T-helper 1 cell treated with Interleukin-12 subunit alpha and Interleukin-12 subunit beta and Interleukin-4 antibody, amounts not matched to agents 30 μg/mL and 1 μg/mL, for 36 hours (primary cell): ENCODE data around the gene INO80D.
"Not testable (repeated sequence)": the region's sequence is repeated elsewhere in the genome, so short reads cannot be mapped to it uniquely, and the experiment has no call there.

Source experiments
- H3K27ac Mint-ChIP-seq: one replicate; pipeline ENCODE4 v1.8.0; 2021; ENCODE audit warnings: mild to moderate bottlenecking, mixed read lengths
- H3K27me3 Mint-ChIP-seq: one replicate; pipeline ENCODE4 v1.8.0; 2021; ENCODE audit warnings: low read depth, mixed read lengths
- H3K36me3 Mint-ChIP-seq: one replicate; pipeline ENCODE4 v1.8.0; 2021; ENCODE audit warnings: low read depth, mixed read lengths
- H3K4me1 Mint-ChIP-seq: one replicate; pipeline ENCODE4 v1.8.0; 2021; ENCODE audit warnings: low read depth, mixed read lengths
- H3K4me3 Mint-ChIP-seq: one replicate; pipeline ENCODE4 v1.8.0; 2021; ENCODE audit warnings: mild to moderate bottlenecking, moderate library complexity, mixed read lengths
- H3K9me3 Mint-ChIP-seq: one replicate; pipeline ENCODE4 v1.8.0; 2021; ENCODE audit warnings: mixed read lengths

The INO80D gene

GRCh38 chr2:206028101-206028500 lies 57.9 kb downstream of the INO80D start:
- Mint-ChIP-seq H3K36me3 (peaks cover 40% of the 10 kb centered on the region), H3K4me1 (peaks cover 17% of the 10 kb centered on the region), H3K9me3 (peaks cover 8% of the 10 kb centered on the region), H3K27me3 (no peaks in the 10 kb centered on the region), H3K4me3 (no peak overlapping the region), H3K27ac (no peak overlapping the region)

- Mint-ChIP-seq H3K9me3 (no peaks in the 10 kb centered on the region), H3K27me3 (no peaks in the 10 kb centered on the region), H3K4me3 (no peak overlapping the region), H3K27ac (no peak overlapping the region), H3K36me3 (peaks cover 17% of the 10 kb centered on the region), H3K4me1 (no peaks in the 10 kb centered on the region)
These were observed 62.8 kb downstream of the INO80D start for GRCh38 chr2:206023183-206023582.

GRCh38 chr2:206020171-206020570 lies 65.8 kb downstream of the INO80D start:
- no peak overlapping the region for H3K4me3 Mint-ChIP-seq
- H3K9me3 Mint-ChIP-seq, result peaks cover 15% of the 10 kb centered on the region
- H3K27ac Mint-ChIP-seq, result no peak overlapping the region
- H3K4me1 Mint-ChIP-seq, result no peaks in the 10 kb centered on the region
- H3K36me3 Mint-ChIP-seq, result peaks cover 38% of the 10 kb centered on the region
- H3K27me3 Mint-ChIP-seq, result no peaks in the 10 kb centered on the region

- H3K27me3 Mint-ChIP-seq, H3K27ac Mint-ChIP-seq, H3K4me1 Mint-ChIP-seq, H3K4me3 Mint-ChIP-seq: not testable (repeated sequence)
- Mint-ChIP-seq H3K36me3 (peaks cover 50% of the 10 kb centered on the region), H3K9me3 (peaks cover 19% of the 10 kb centered on the region)
These were observed 70.2 kb downstream of the INO80D start for GRCh38 chr2:206015746-206016145.

- Mint-ChIP-seq H3K27me3 (no peaks in the 10 kb centered on the region), H3K36me3 (peaks cover 43% of the 10 kb centered on the region), H3K27ac (no peak overlapping the region), H3K4me3 (no peak overlapping the region), H3K4me1 (no peaks in the 10 kb centered on the region), H3K9me3 (peaks cover 15% of the 10 kb centered on the region)
These were observed 74.2 kb downstream of the INO80D start for GRCh38 chr2:206011795-206012194.

- no peak overlapping the region for H3K4me3 Mint-ChIP-seq
- H3K9me3 Mint-ChIP-seq, result peaks cover 8% of the 10 kb centered on the region
- H3K4me1 Mint-ChIP-seq, result no peaks in the 10 kb centered on the region
- H3K27me3 Mint-ChIP-seq, result no peaks in the 10 kb centered on the region
- H3K27ac Mint-ChIP-seq, result no peak overlapping the region
- H3K36me3 Mint-ChIP-seq, result peaks cover 37% of the 10 kb centered on the region
These were observed 74.9 kb downstream of the INO80D start for GRCh38 chr2:206011018-206011614.

GRCh38 chr2:206004004-206004693 lies 81.8 kb downstream of the INO80D start:
- Mint-ChIP-seq H3K27me3 (no peaks in the 10 kb centered on the region), H3K4me1 (no peaks in the 10 kb centered on the region), H3K9me3 (no peaks in the 10 kb centered on the region), H3K27ac (no peak overlapping the region), H3K36me3 (peaks cover 31% of the 10 kb centered on the region), H3K4me3 (no peak overlapping the region)

- Mint-ChIP-seq H3K9me3 (no peaks in the 10 kb centered on the region), H3K4me1 (no peaks in the 10 kb centered on the region), H3K27ac (no peak overlapping the region), H3K36me3 (peaks cover 35% of the 10 kb centered on the region), H3K4me3 (no peak overlapping the region), H3K27me3 (no peaks in the 10 kb centered on the region)
These were observed 83.5 kb downstream of the INO80D start for GRCh38 chr2:206002440-206002839.

GRCh38 chr2:206001912-206002311 lies 84.1 kb downstream of the INO80D start:
- no peak overlapping the region for H3K4me3 Mint-ChIP-seq
- H3K27me3 Mint-ChIP-seq, result no peaks in the 10 kb centered on the region
- no peak overlapping the region for H3K27ac Mint-ChIP-seq
- H3K4me1 Mint-ChIP-seq, result no peaks in the 10 kb centered on the region
- no peaks in the 10 kb centered on the region for H3K9me3 Mint-ChIP-seq
- H3K36me3 Mint-ChIP-seq, result peaks cover 30% of the 10 kb centered on the region

- Mint-ChIP-seq H3K36me3 (peaks cover 31% of the 10 kb centered on the region), H3K9me3 (no peaks in the 10 kb centered on the region), H3K27ac (no peak overlapping the region), H3K4me1 (no peaks in the 10 kb centered on the region), H3K27me3 (no peaks in the 10 kb centered on the region), H3K4me3 (no peak overlapping the region)
These were observed 85.2 kb downstream of the INO80D start for GRCh38 chr2:206000776-206001175.

GRCh38 chr2:205998583-205998982 lies 87.4 kb downstream of the INO80D start:
- Mint-ChIP-seq H3K4me3 (no peak overlapping the region), H3K9me3 (no peaks in the 10 kb centered on the region), H3K4me1 (no peaks in the 10 kb centered on the region), H3K36me3 (peaks cover 17% of the 10 kb centered on the region), H3K27me3 (no peaks in the 10 kb centered on the region), H3K27ac (no peak overlapping the region)

GRCh38 chr2:205996161-205996560 lies 89.8 kb downstream of the INO80D start:
- no peaks in the 10 kb centered on the region for H3K4me1 Mint-ChIP-seq
- H3K9me3 Mint-ChIP-seq, result no peaks in the 10 kb centered on the region
- H3K36me3 Mint-ChIP-seq, result peaks cover 13% of the 10 kb centered on the region
- no peak overlapping the region for H3K4me3 Mint-ChIP-seq
- no peaks in the 10 kb centered on the region for H3K27me3 Mint-ChIP-seq
- H3K27ac Mint-ChIP-seq, result no peak overlapping the region

- Mint-ChIP-seq H3K27ac (no peak overlapping the region), H3K36me3 (peaks cover 13% of the 10 kb centered on the region), H3K27me3 (no peaks in the 10 kb centered on the region), H3K4me3 (no peak overlapping the region), H3K9me3 (no peaks in the 10 kb centered on the region), H3K4me1 (no peaks in the 10 kb centered on the region)
These were observed 90.7 kb downstream of the INO80D start for GRCh38 chr2:205995260-205995659.

- Mint-ChIP-seq H3K9me3 (no peaks in the 10 kb centered on the region), H3K27ac (no peak overlapping the region), H3K4me1 (no peaks in the 10 kb centered on the region), H3K4me3 (no peak overlapping the region), H3K27me3 (no peaks in the 10 kb centered on the region), H3K36me3 (peaks cover 13% of the 10 kb centered on the region)
These were observed 91.6 kb downstream of the INO80D start for GRCh38 chr2:205994344-205994743.

- peaks cover 6% of the 10 kb centered on the region for H3K36me3 Mint-ChIP-seq
- no peaks in the 10 kb centered on the region for H3K4me1 Mint-ChIP-seq
- H3K27ac Mint-ChIP-seq, result no peak overlapping the region
- H3K4me3 Mint-ChIP-seq, result no peak overlapping the region
- H3K9me3 Mint-ChIP-seq, result no peaks in the 10 kb centered on the region
- no peaks in the 10 kb centered on the region for H3K27me3 Mint-ChIP-seq
These were observed 95.9 kb downstream of the INO80D start for GRCh38 chr2:205990104-205990503.
